NB4 (cell line): ENCODE measurements around the gene SPATA21.

Experiments used
- CTCF ChIP-seq: IDR thresholded peaks from one replicate; pipeline ENCODE4 v1.5.1; 2012; ENCODE audit warnings: low read depth, low read length
- MAX ChIP-seq: IDR thresholded peaks from 2 replicates; pipeline ENCODE4 v1.6.1; 2011; ENCODE audit warnings: low read depth, low read length
- MYC ChIP-seq: IDR thresholded peaks from 2 replicates; pipeline ENCODE4 v1.6.1; 2011; ENCODE audit warnings: low read depth, low read length
- POLR2A ChIP-seq: IDR thresholded peaks from 2 replicates; pipeline ENCODE4 v1.6.1; 2011; ENCODE audit warnings: mild to moderate bottlenecking; ENCODE audit not compliant: insufficient read length; ENCODE audit errors: extremely low read depth

- TF ChIP-seq POLR2A (no peak), CTCF (no peak), MAX (no peak), MYC (no peak)
Observed at GRCh38 chr1:16459352-16459925, 22.2 kb upstream of the SPATA21 start.
